Ishikawa (cell line): ENCODE results near the gene KLK12.

ENCODE experiments used
- CEBPB ChIP-seq: IDR thresholded peaks from 2 replicates; pipeline ENCODE4 v1.6.1; 2012
- CREB1 ChIP-seq: IDR thresholded peaks from 2 replicates; pipeline ENCODE4 v1.6.1; 2012; ENCODE audit warnings: low read depth
- EGR1 ChIP-seq: IDR thresholded peaks from 2 replicates; pipeline ENCODE4 v1.6.1; 2012
- EP300 ChIP-seq: IDR thresholded peaks from 2 replicates; pipeline ENCODE4 v1.6.1; 2012; ENCODE audit warnings: borderline replicate concordance
- FOXM1 ChIP-seq: IDR thresholded peaks from 2 replicates; pipeline ENCODE4 v1.6.1; 2012; ENCODE audit warnings: low read depth, borderline replicate concordance
- MAX ChIP-seq: IDR thresholded peaks from 2 replicates; pipeline ENCODE4 v1.6.1; 2012
- NFIC ChIP-seq: IDR thresholded peaks from 2 replicates; pipeline ENCODE4 v1.6.1; 2012
- RAD21 ChIP-seq: IDR thresholded peaks from 2 replicates; pipeline ENCODE4 v1.6.1; 2012; ENCODE audit warnings: low read depth
- REST ChIP-seq: IDR thresholded peaks from 2 replicates; pipeline ENCODE4 v1.6.1; 2012; ENCODE audit warnings: low read depth, mild to moderate bottlenecking
- TAF1 ChIP-seq: IDR thresholded peaks from 2 replicates; pipeline ENCODE4 v1.6.1; 2012; ENCODE audit warnings: low read depth, mild to moderate bottlenecking
- TCF12 ChIP-seq: IDR thresholded peaks from 2 replicates; pipeline ENCODE4 v1.6.1; 2012; ENCODE audit warnings: low read depth
- TEAD4 ChIP-seq: IDR thresholded peaks from 2 replicates; pipeline ENCODE4 v1.6.1; 2012
- YY1 ChIP-seq: IDR thresholded peaks from 2 replicates; pipeline ENCODE4 v1.6.1; 2012; ENCODE audit warnings: low read depth
- ZBTB7A ChIP-seq: IDR thresholded peaks from 2 replicates; pipeline ENCODE4 v1.6.1; 2012; ENCODE audit warnings: low read depth
- TF ChIP-seq, protein P1 (sequence below): IDR thresholded peaks from 2 replicates; pipeline ENCODE4 v1.6.1; 2012

KLK12 gene

DNA sequence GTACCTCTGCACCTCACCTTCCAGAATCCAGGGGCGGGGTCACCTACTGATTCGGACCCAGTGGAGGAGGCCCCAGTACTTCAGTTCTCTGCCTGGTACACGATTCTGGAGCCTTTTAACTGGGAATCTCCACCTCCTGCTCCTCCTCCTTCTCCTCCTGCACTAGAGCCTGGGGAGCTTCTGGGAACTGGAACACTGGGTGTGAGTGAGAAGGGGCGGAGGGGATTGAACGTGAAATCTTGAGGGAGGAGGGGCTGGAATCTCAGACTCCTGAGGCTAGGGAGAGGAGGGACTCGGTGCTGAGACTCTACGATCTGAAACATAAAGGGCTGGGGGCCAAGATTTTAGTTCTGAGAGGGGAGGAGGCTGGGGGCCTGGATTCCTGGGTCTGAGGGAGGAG is 33.3 kb downstream of the KLK12 start, which contains the start of gene KLK8:
Gene KLK8, minus strand, starts transcription at position 90 of the 400 bp plus-strand sequence. CDS start 437 bp downstream, outside the sequence.
- no peak for TF ChIP-seq EP300
- no peak for TF ChIP-seq FOXM1
- no peak for TF ChIP-seq ZBTB7A
- no peak for TF ChIP-seq NFIC
- TF ChIP-seq TAF1, result no peak
- TF ChIP-seq, protein P1, sequence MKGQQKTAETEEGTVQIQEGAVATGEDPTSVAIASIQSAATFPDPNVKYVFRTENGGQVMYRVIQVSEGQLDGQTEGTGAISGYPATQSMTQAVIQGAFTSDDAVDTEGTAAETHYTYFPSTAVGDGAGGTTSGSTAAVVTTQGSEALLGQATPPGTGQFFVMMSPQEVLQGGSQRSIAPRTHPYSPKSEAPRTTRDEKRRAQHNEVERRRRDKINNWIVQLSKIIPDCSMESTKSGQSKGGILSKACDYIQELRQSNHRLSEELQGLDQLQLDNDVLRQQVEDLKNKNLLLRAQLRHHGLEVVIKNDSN, result no peak
- no peak for TF ChIP-seq MAX
- no peak for TF ChIP-seq RAD21
- no peak for TF ChIP-seq YY1
- TF ChIP-seq TCF12, result no peak
- no peak for TF ChIP-seq REST
- no peak for TF ChIP-seq TEAD4
- TF ChIP-seq CEBPB, result no peak
- TF ChIP-seq EGR1, result no peak
- TF ChIP-seq CREB1, result no peak

GRCh38 chr19:51000981-51001380 is 33.8 kb downstream of the KLK12 start:
- TF ChIP-seq CEBPB, result no peak
- TF ChIP-seq EP300, result no peak
- TF ChIP-seq TAF1, result no peak
- no peak for TF ChIP-seq NFIC
- no peak for TF ChIP-seq RAD21
- TF ChIP-seq MAX, result no peak
- TF ChIP-seq ZBTB7A, result no peak
- TF ChIP-seq EGR1, result no peak
- no peak for TF ChIP-seq FOXM1
- no peak for TF ChIP-seq YY1
- no peak for TF ChIP-seq CREB1
- no peak for TF ChIP-seq REST
- TF ChIP-seq, protein P1, result no peak
- TF ChIP-seq TEAD4, result no peak
- TF ChIP-seq TCF12, result no peak

DNA sequence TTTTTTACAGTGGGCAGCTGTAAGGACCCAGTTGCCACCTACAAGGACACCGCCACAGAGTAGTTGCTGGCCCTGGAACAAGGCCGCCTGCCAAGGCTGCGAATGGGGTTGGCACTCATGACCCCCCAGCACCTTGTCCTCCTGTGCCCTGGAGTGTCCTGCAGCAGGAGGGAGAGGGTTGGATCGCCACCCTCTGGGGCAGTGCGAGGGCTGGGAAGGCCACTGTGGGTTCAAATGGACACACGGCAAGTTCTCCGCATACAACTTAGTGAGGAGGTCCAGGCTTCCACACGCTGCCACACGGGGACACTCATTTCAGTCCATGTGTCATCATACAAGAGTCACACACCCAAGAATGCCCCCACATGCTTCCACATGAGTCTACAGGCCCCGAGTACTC is 34.4 kb downstream of the KLK12 start:
- TF ChIP-seq MAX (no peak), NFIC (no peak)
- TF ChIP-seq, protein P1, result no peak

GRCh38 chr19:50998686-50999085 is 36.1 kb downstream of the KLK12 start:
- no peak for TF ChIP-seq REST

GRCh38 chr19:50998061-50998460 is 36.7 kb downstream of the KLK12 start:
- no peak for TF ChIP-seq REST
- no peak for TF ChIP-seq FOXM1
- no peak for TF ChIP-seq TCF12
- TF ChIP-seq EP300, result no peak
- no peak for TF ChIP-seq MAX
- no peak for TF ChIP-seq RAD21
- no peak for TF ChIP-seq ZBTB7A
- no peak for TF ChIP-seq EGR1
- no peak for TF ChIP-seq TEAD4
